ENCODE measurements around the gene ALOX5.
"Not testable (repeated sequence)": the region's sequence is repeated elsewhere in the genome, so short reads cannot be mapped to it uniquely, and the experiment has no call there.

ALOX5 gene

GRCh38 chr10:45374350-45375052 is 485 bp downstream of the ALOX5 start:
- no peak for DNase-seq (ENCODE audit: low read depth in 2 of 2)

GRCh38 chr10:45375101-45375500 is 1.1 kb downstream of the ALOX5 start:
- no peak for DNase-seq (ENCODE audit: low read depth in 2 of 2)

- DNase-seq (ENCODE audit: low read depth in 2 of 2), result no peak
These were observed 1.8 kb downstream of the ALOX5 start for GRCh38 chr10:45375716-45376231.

GRCh38 chr10:45376371-45376801 is 2.4 kb downstream of the ALOX5 start:
- DNase-seq (ENCODE audit: low read depth in 2 of 2), result no peak

- no peak for DNase-seq (ENCODE audit: low read depth in 2 of 2)
These were observed 3.3 kb downstream of the ALOX5 start for GRCh38 chr10:45377321-45377720.

GRCh38 chr10:45377858-45378257 is 3.8 kb downstream of the ALOX5 start:
- DNase-seq (ENCODE audit: low read depth in 2 of 2), result no peak

- no peak for DNase-seq (ENCODE audit: low read depth in 2 of 2)
These were observed 5.1 kb downstream of the ALOX5 start for GRCh38 chr10:45378914-45379726.

GRCh38 chr10:45379891-45380540 is 6.0 kb downstream of the ALOX5 start:
- no peak for DNase-seq (ENCODE audit: low read depth in 2 of 2)

- no peak for DNase-seq (ENCODE audit: low read depth in 2 of 2)
These were observed 7.0 kb downstream of the ALOX5 start for GRCh38 chr10:45380903-45381620.

- no peak for DNase-seq (ENCODE audit: low read depth in 2 of 2)
These were observed 8.6 kb downstream of the ALOX5 start for GRCh38 chr10:45382591-45382990.

GRCh38 chr10:45383682-45384330 is 9.8 kb downstream of the ALOX5 start:
- no peak for DNase-seq (ENCODE audit: low read depth in 2 of 2)

- no peak for DNase-seq (ENCODE audit: low read depth in 2 of 2)
These were observed 12.6 kb downstream of the ALOX5 start for GRCh38 chr10:45386657-45387056.

- DNase-seq (ENCODE audit: low read depth in 2 of 2), result no peak
These were observed 13.3 kb downstream of the ALOX5 start for GRCh38 chr10:45387096-45387893.

- not testable (repeated sequence) for DNase-seq (ENCODE audit: low read depth in 2 of 2)
These were observed 15.7 kb downstream of the ALOX5 start for GRCh38 chr10:45389671-45390070.

- not testable (repeated sequence) for DNase-seq (ENCODE audit: low read depth in 2 of 2)
These were observed 17.6 kb downstream of the ALOX5 start for GRCh38 chr10:45391636-45392035.

GRCh38 chr10:45395554-45395953 is 21.5 kb downstream of the ALOX5 start:
- DNase-seq (ENCODE audit: low read depth in 2 of 2), result no peak

- DNase-seq (ENCODE audit: low read depth in 2 of 2), result no peak
These were observed 24.6 kb downstream of the ALOX5 start for GRCh38 chr10:45398595-45398994.

- DNase-seq (ENCODE audit: low read depth in 2 of 2), result no peak
These were observed 25.1 kb downstream of the ALOX5 start for GRCh38 chr10:45399113-45399512.

- no peak for DNase-seq (ENCODE audit: low read depth in 2 of 2)
These were observed 29.1 kb downstream of the ALOX5 start for GRCh38 chr10:45403151-45403550.

GRCh38 chr10:45404087-45404769 is 30.2 kb downstream of the ALOX5 start:
- no peak for DNase-seq (ENCODE audit: low read depth in 2 of 2)

Data from stimulated activated CD8-positive, alpha-beta memory T cell treated with anti-CD3 and anti-CD28 coated beads, Interleukin-2, amount 100 ng/mL, for 1 hour (primary cell).